NCI-H510A treated with DMSO at 0.1 percent for 48 hours (cell line): Measurements from ENCODE around the gene LUC7L.
"Not testable (repeated sequence)": the region's sequence is repeated elsewhere in the genome, so short reads cannot be mapped to it uniquely, and the experiment has no call there.

Experiments used
- DNase-seq: peaks from one replicate; lab custom pipeline; 2025; lab: John Stamatoyannopoulos, UW

LUC7L gene

GRCh38 chr16:228852-229730, at the start of gene LUC7L:
TSS of gene LUC7L (minus strand) at chr16:229449. CDS start at chr16:229339, 110 bp downstream.
- peak; percentile 45 for DNase-seq

- DNase-seq: peak; percentile 66
Measured at GRCh38 chr16:278863-279366, 49.7 kb upstream of the LUC7L start.

- DNase-seq: no peak
Measured at GRCh38 chr16:276426-277077, 47.3 kb upstream of the LUC7L start.

GRCh38 chr16:275786-276232, 46.6 kb upstream of the LUC7L start, which contains the start of gene RGS11:
TSS of gene RGS11 (minus strand) at chr16:275944. CDS start at chr16:275911, 33 bp downstream.
- DNase-seq: no peak

GRCh38 chr16:275041-275641, 45.9 kb upstream of the LUC7L start:
- no peak for DNase-seq

GRCh38 chr16:273547-274421, 44.5 kb upstream of the LUC7L start:
- no peak for DNase-seq

GRCh38 chr16:272633-273546, 43.6 kb upstream of the LUC7L start:
- DNase-seq: no peak

- no peak for DNase-seq
Measured at GRCh38 chr16:270381-271255, 41.4 kb upstream of the LUC7L start.

- DNase-seq: no peak
Measured at GRCh38 chr16:269061-269796, 40.0 kb upstream of the LUC7L start.

- DNase-seq: no peak
Measured at GRCh38 chr16:268141-269053, 39.1 kb upstream of the LUC7L start.

GRCh38 chr16:267562-267961, 38.3 kb upstream of the LUC7L start:
- DNase-seq: not testable (repeated sequence)

GRCh38 chr16:266258-267164, 37.3 kb upstream of the LUC7L start:
- no peak for DNase-seq

- DNase-seq: no peak
Measured at GRCh38 chr16:265711-266110, 36.5 kb upstream of the LUC7L start.

- DNase-seq: no peak
Measured at GRCh38 chr16:265002-265529, 35.8 kb upstream of the LUC7L start.

GRCh38 chr16:264440-264951, 35.2 kb upstream of the LUC7L start:
- no peak for DNase-seq

- DNase-seq: no peak
Measured at GRCh38 chr16:263944-264343, 34.7 kb upstream of the LUC7L start.
